C4-2B (cell line): Measurements from ENCODE around the gene GFPT1.

ENCODE experiments used
- H3K27ac ChIP-seq: fragments of 450-650 bp; 2 replicates; pipeline ENCODE4 v1.5.1; 2017
- ZFX ChIP-seq: fragments of 450-650 bp; IDR thresholded peaks from 2 replicates; pipeline ENCODE4 v1.6.1; 2017
- TF ChIP-seq, protein P1 (sequence below): fragments of 450-650 bp; conservative IDR thresholded peaks from 2 replicates; pipeline ENCODE4 v1.5.1; 2017; ENCODE audit warnings: mild to moderate bottlenecking

GFPT1 gene

DNA sequence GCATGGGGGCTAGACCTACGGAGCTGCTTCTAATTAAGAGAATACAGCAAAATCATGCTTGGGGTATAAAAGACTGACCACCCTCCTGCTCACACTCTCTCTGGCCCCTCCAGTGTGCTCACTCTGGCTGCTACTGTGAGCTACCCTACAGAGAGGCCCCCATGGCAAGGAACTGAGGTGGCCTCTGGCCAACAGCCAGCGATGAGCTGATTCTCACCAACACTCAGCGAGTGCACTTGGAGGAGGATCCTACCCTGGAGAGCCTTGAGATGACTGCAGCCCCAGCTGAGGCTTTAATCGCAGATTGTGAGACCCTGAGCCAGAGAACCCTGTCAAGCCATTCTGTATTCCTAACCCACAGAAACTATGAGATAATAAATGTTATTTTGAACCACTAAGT is 88.2 kb downstream of the GFPT1 start:
- TF ChIP-seq, protein P1, sequence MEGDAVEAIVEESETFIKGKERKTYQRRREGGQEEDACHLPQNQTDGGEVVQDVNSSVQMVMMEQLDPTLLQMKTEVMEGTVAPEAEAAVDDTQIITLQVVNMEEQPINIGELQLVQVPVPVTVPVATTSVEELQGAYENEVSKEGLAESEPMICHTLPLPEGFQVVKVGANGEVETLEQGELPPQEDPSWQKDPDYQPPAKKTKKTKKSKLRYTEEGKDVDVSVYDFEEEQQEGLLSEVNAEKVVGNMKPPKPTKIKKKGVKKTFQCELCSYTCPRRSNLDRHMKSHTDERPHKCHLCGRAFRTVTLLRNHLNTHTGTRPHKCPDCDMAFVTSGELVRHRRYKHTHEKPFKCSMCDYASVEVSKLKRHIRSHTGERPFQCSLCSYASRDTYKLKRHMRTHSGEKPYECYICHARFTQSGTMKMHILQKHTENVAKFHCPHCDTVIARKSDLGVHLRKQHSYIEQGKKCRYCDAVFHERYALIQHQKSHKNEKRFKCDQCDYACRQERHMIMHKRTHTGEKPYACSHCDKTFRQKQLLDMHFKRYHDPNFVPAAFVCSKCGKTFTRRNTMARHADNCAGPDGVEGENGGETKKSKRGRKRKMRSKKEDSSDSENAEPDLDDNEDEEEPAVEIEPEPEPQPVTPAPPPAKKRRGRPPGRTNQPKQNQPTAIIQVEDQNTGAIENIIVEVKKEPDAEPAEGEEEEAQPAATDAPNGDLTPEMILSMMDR, result no peak
- TF ChIP-seq ZFX, result no peak
- no peak overlapping the region for H3K27ac ChIP-seq

DNA sequence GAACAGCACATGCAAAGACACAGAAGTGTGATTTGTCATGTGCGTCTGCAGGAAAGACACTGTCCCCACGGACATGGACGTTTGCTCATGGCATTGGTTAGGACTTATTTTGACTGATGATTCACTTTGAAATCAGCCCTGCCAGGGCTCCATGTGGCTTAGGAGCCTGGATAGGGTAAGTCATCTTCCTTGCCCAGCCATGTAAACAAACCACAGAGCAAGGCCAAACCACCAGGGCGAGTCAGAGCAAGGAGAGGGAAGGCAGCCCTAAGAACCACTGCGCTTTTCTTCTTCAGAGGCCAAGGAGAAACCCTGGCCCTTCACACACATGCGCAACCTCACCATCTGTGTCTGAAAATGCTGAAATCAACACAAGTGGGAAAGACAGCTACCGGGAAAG is 88.8 kb downstream of the GFPT1 start:
- TF ChIP-seq, protein P1, result no peak
- no peak for TF ChIP-seq ZFX
- H3K27ac ChIP-seq, result no peak overlapping the region

DNA sequence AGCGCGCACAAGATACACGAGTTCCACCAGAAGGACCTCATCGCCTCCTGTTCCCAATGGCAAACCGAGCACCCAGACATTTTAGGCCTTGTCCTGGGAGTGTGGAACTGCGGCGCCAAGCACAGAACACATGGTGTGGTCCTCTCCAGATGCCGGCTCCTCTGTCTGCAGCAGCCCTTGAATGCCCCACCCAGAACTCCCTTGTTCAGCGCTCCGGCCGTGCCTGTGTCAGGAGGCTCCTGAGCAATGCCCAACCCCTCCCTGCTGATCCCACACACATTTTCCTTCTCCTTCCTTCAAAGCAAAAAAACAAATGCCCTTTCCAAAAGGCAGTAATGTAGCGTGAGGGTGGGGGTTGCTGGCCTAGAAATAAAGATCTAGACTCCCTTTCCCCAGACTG is 89.8 kb downstream of the GFPT1 start:
- no peak overlapping the region for H3K27ac ChIP-seq
- TF ChIP-seq ZFX, result no peak
- TF ChIP-seq, protein P1, result no peak

DNA sequence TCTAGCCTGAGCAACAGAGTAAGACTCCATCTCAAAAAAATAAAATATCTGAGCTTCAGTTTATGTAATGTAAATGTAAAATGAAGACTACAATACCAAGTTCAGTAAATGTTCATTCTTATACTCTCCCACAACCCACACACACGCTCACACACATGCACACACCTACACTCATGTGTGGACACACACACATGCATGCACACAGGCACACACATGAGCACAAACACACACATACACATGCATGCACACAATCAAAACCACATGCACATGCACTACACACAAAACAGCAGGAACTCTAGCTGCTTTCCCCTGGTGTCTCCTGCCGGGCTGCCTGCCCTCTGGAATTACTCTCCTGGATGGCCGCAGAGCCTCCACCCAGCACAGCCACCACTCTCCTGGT is 90.6 kb downstream of the GFPT1 start:
- TF ChIP-seq, protein P1, result no peak
- no peak for TF ChIP-seq ZFX

DNA sequence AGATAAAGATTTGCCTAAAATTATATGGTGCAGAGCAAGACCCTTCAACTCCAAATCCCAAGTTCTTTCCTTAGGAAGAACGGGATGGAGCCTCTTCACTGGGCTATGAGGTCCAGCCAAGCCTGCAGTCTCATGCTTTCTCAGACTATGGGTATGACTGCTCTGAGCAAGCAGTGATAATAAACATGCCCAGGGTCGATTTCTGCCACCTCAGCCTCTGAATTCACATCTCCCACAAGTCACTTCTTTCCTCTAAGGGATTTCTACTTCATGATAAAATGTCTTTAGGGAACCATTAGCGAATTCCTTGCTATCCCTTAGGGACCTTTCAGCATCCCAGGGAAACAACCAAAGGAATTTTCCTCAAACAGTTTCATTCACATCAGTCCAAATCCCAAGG is 94.8 kb downstream of the GFPT1 start:
- TF ChIP-seq, protein P1, result no peak
- no peak for TF ChIP-seq ZFX
- no peak overlapping the region for H3K27ac ChIP-seq

More for the DNA sequence above, 90.6 kb downstream of the GFPT1 start:
- no peak overlapping the region for H3K27ac ChIP-seq

DNA sequence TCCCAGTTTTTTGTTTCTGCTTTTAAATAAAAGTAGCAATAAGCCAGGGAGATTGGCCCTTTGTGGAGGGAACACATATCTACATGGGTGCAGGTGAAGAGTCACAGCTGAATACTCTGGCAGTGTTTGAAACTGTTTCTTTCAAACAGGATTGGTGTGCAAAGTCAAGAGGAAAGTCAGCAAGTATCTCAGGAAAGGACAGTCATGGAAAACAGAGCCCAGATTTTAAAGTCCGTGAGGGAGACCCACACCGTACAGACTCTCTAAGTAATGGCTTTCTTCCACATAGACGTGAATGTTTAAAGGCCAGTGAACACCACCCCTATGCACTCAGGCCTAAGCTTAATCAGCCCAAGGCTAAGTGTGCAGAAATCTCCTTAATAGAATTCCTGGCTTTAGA is 95.3 kb downstream of the GFPT1 start:
- no peak for TF ChIP-seq ZFX
- TF ChIP-seq, protein P1, result no peak
- no peak overlapping the region for H3K27ac ChIP-seq

DNA sequence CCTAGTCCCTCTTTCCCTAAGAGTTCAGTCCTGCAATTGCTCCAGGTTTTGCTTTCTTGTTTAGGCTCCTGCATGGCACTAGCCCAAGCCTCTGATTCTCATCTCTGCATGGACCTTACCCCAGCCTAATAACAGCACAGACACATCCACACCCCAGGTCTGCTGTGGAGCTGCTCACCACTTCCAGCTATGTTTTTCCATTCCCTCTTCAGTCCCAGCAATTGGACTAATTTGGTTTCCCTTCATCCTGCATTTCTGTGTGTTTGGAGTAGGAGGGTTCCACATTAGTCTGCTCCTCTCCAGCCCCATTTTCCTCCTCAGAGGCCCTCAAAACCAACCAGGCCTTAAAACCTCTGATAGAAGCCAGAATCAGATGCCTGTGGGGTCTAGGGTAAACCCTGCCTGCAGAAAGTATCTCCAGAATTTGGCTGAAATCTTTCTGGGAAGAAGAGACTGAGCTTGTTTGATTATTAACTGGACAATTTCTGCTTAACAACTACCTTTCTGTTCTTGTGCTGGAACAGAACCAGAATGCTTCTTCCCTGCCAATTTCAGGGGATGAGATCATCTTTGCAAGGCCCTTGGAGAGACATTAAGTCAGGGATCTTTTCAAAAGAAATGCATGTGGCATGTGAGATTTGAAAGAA is 95.9 kb downstream of the GFPT1 start:
- no peak overlapping the region; the same call in 1 of the 2 replicates for H3K27ac ChIP-seq
- no peak for TF ChIP-seq ZFX
- TF ChIP-seq, protein P1, result no peak
